Left renal cortex interstitium (tissue), 4 donors: ENCODE measurements around the gene SPHK2. TPM values are rescaled to one million over a fixed set of nuclear protein-coding genes. Genes with fewer than 3 reads are reported as not detected.

Experiments
- DNase-seq, 4 donors: peaks; one replicate each; pipeline ENCODE4 v3.0.0-alpha.2; 2013; ENCODE audit warnings: low read depth in 4 of 4, low spot score in 2 of 4, missing footprints in 1 of 4
- polyA plus RNA-seq, 4 donors: library from polyadenylated mRNA; unstranded; fragments of 120-200 nt; gene quantifications; one replicate each; pipeline ENCODE4 v1.2.1, GENCODE V29; 2013; ENCODE audit not compliant: insufficient read length in 4 of 4

The SPHK2 gene
- polyA plus RNA-seq, 4 donors: 17.1 to 40.1 (median 29.5) TPM

DNA sequence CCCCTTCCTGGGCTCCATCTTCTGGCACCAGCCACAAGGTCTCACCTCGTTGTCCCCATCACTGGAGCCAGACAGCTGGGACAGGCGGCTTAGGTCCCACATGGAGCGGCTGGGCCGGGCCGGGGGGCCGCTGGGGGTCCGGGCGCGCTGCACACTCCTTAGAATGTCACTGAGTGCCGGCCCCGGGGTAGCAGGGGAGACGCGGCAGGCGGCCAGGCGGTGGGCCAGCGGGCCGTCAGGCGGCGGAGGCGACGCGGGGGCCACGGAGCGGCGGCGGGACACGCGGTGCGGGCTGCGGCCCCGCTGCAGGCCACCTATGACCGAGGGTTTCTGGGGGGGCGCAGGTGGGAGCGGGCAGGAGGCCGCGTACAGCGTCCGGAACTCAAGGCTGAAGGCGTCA lies 15.9 kb upstream of the SPHK2 start:
- DNase-seq: no peak

DNA sequence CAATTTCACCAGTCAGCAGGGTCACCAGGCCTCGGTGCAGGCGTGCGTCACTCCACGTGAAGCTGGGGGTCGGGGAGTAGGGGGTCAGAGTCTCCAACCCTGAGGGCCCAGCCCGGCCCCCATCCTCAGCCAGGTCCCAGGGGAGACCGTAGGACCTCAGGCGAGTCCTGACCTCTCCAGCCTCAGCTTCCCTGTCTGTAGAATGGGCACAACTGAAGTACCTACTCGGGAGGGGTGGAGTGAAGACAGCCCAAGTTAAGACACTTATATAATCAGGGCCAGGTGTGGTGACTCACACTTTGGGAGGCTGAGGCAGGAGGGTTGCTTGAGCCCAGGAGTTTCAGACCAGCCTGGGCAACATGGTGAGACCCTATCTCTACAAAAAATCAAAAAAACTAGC lies 15.5 kb upstream of the SPHK2 start:
- no peak for DNase-seq

- no peak for DNase-seq
These were observed 12.6 kb upstream of the SPHK2 start, which contains the start of gene SPACA4 for GRCh38 chr19:48606463-48607358. TSS of gene SPACA4 (plus strand) at chr19:48606742. CDS start at chr19:48606979, 237 bp downstream.

DNA sequence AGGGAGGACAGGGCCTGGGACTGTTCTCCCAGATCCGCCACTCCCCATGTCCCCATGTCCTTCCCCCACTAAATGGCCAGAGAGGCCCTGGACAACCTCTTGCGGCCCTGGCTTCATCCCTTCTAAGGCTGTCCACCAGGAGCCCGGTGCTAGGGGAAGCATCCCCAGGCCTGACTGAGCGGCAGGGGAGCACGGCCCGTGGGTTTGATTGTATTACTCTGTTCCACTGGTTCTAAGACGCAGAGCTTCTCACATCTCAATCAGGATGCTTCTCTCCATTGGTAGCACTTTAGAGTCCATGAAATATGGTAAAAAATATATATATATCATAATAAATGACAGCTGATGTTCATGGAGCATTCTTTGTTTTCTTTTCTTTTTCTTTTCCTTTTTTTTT lies 11.9 kb upstream of the SPHK2 start:
- no peak for DNase-seq

DNA sequence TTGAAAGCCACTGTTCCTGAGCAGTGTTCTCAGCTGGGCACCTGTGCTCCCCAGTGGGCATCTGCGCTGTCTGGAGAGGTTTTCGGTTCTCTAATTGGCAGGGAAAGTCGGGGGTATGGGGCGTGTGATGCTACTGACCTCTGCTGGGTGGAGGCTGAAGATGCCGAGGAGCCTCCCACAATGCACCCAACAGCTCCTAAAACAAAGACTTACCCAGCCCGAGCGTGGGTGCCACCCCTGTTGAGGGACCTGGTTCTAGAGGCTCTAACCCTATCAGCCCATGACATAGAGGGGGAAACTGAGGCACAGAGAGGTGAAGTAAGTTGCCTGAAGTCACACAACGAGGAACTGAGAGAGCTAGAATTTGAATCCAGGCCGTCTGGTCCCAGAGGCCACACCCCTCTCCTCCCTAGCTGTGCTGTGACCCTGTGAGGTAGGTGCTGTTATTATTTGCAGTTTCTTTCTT lies 10.5 kb upstream of the SPHK2 start:
- no peak for DNase-seq

GRCh38 chr19:48609571-48610108 lies 9.7 kb upstream of the SPHK2 start:
- no peak for DNase-seq

DNA sequence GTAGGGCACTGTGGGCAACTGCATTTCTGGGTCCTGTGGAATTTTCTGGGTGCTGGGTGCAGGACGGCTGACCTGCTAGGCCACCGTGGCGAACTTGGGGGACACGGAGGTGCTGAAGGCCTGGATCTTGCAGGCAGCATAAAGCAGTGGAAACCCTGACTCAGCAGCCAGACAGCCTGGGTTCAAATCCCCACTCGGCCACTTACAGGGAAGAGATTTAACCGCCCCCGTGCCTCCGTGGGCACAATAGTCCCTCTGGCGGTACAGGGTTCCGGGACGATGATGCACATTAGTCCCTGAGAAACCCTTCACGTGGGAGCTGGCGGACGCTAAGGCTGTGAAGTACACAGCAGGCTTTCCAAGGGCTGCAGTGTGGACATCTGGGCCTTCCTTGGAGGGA lies 7.4 kb upstream of the SPHK2 start:
- no peak for DNase-seq

- DNase-seq: no peak
These were observed 6.1 kb upstream of the SPHK2 start for GRCh38 chr19:48613024-48613851.

- DNase-seq: no peak
These were observed 5.4 kb upstream of the SPHK2 start for GRCh38 chr19:48613852-48614435.

- no peak for DNase-seq
These were observed 4.7 kb upstream of the SPHK2 start, which contains the start of gene FAM83E for GRCh38 chr19:48614436-48615230. TSS of gene FAM83E (minus strand) at chr19:48615076. CDS start at chr19:48613372, 1,704 bp downstream.

DNA sequence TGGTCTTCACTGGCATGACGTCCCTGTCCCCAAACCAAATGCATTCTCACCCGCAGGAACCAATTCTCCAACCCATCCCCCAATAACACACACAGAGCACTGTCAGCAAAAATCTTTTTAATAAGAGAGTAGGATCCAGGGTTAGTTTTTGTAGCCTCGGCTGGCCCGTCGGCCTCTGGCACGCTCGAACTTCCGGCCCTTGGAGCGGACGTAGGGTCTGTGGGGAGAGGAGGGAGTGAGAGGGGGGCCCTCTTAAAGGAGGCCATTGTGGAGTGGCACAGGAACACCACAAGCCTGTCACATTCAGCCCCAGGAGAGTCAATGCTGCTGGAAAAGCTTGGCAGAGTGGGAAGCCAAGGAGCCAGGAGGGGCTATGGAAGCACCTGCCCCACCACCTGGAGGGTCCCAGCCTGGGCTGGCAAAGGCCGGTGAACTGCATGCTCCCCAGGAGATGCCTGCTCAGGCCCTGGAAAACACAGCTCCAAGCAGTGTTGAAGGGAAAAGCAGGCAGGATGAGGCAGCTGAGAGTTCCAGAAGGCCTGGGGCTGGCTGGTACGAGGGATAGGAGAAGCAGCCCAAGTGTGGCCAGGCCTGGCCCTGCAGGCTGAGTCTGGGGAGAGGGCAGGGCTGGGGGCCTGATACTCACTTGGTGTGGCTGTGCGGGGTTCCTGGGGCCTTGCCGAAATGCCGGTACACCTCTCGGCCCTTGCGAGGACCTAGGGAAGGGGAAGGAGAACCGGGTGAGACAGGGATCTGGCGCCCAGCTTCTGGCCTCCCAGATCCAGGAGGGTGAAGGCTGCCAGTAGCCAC lies 3.9 kb upstream of the SPHK2 start:
- DNase-seq: no peak

DNA sequence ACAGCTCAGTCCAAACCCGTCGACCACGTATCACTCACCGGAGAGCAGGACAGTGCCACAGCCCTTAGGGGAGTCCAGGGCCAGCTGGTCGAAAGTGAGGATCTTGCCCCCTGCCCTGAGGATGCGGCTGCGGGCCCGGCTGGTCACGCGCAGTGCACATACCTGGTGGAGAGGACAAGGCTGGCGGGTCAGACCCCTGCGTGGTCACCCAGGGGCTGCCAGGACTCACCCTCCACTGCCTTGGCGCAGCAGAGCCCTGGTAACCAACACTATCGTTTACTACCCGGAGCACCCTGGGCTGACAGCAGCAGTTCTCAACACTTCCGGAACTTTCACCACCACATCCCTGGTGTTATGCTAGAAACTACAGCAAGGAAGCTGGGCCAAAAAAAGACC lies 3.3 kb upstream of the SPHK2 start:
- no peak for DNase-seq

GRCh38 chr19:48616491-48617056 lies 2.7 kb upstream of the SPHK2 start:
- no peak for DNase-seq

- no peak for DNase-seq
These were observed 2.0 kb upstream of the SPHK2 start for GRCh38 chr19:48617146-48617937.

DNA sequence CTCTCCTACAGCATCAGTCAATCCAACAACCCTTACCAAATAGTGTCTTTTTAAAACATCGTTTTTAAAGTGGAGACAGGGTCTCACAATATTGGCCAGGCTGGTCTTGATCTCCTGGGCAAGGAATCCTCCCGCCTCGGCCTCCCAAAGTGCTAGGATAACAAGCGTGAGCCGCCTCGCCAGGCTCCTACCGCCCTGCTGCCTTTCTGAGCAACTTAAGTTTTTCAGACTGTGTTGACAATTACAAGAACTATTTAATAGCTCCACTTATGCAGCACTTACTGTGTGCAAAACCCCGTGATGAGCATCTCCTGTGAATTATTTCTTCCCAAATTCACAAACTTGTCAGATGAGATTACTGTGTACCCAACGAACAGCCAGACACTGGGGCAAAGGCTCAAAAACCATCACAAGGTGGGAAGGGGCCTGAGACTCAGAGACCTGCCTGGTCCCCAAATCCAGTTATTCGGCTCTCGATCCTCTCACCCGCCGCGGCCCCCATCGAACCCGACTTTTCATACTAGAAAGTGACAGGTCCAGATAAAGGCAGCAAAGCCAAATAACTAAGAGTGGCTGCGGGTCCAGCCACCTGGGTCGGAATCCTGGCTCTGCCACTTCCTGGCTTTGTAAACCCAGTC lies 909 bp upstream of the SPHK2 start:
- no peak for DNase-seq

DNA sequence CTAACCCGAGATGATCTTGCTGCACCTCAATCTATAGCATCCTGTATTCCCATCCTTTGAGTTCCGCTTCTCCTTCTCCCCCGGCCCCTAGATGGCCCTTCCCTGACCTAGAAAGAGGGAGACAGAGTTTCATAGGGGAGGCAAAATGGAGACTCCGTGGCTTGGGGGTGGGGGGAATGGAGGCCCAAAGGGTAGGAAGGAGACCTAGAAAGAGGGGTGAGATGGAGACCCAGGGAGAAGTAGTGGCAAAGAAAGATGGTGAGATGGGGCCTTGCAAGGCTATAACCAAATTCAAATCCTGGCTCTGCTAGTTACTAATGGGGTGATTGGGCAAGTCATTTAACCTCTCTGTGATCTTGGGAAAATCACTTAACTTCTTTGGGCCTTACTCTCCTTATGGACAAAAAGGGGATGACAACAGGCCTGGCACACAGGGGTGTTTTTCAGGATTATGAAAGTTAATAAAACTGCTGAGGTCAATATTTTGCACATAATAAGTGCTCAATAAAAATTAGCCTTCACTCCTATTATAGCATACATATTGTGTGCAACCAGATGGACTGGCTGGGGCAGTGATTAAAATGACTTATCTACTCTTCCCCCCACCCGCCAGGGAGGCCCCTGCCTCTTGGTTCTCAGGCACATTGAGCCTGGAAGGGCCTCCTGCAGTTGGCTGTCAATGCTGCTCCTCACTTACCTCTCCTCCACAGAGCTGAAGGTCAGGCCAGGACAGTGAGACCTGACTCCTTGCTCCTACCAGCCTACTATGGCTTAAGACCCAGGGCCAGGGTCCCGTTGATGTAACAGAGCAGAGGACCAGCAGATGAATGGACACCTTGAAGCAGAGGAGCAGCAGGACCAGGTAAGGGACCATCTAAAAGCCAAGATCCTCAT lies 633 bp downstream of the SPHK2 start:
- DNase-seq: no peak
